Kidney (tissue), 14 donors: Measurements from ENCODE around the gene SYT13. TPM values are rescaled to one million over a fixed set of nuclear protein-coding genes. Genes with fewer than 3 reads are reported as not detected.

Experiments
- DNase-seq, 5 donors: peaks; one replicate each; pipeline ENCODE4 v3.0.0-alpha.2; 2013 to 2020
- FAIRE-seq: peaks from 2 replicates; lab custom pipeline; 2012; peaks lifted over from hg19 to GRCh38; lab: Jason Lieb, UNC
- H3K27ac ChIP-seq, 2 donors: one replicate each; pipeline ENCODE4 v1.7.0; 2013; ENCODE audit warnings: low read depth in 2 of 2, low read length in 2 of 2, inconsistent platforms in 1 of 2
- H3K27me3 ChIP-seq: one replicate; pipeline ENCODE4 v1.7.1; 2013; ENCODE audit warnings: low read length, inconsistent platforms; ENCODE audit not compliant: control insufficient read depth, insufficient read depth
- H3K36me3 ChIP-seq, 3 donors: one replicate each; pipeline versions ENCODE4 v1.7.0 to v1.7.1; 2013; ENCODE audit warnings: low read length in 3 of 3, control low read depth in 1 of 3, inconsistent platforms in 1 of 3; ENCODE audit not compliant: insufficient read depth in 3 of 3, control insufficient read depth in 2 of 3
- H3K4me1 ChIP-seq, 3 donors: one replicate each; pipeline versions ENCODE4 v1.7.0 to v1.7.1; 2013; ENCODE audit warnings: low read length in 3 of 3, inconsistent platforms in 1 of 3, low read depth in 1 of 3; ENCODE audit not compliant: control insufficient read depth in 2 of 3, insufficient read depth in 2 of 3
- H3K4me3 ChIP-seq, 3 donors: one replicate each; pipeline versions ENCODE4 v1.7.0 to v1.8.1; 2013; ENCODE audit warnings: low read length in 3 of 3, control low read depth in 1 of 3, inconsistent platforms in 1 of 3
- H3K9ac ChIP-seq, 3 donors: one replicate each; pipeline versions ENCODE4 v1.7.0 to v1.7.1; 2013; ENCODE audit warnings: low read length in 3 of 3, control low read depth in 1 of 3, inconsistent platforms in 1 of 3
- H3K9me3 ChIP-seq, 3 donors: one replicate each; pipeline versions ENCODE4 v1.7.0 to v1.7.1; 2013; ENCODE audit warnings: low read length in 3 of 3, control low read depth in 1 of 3, inconsistent platforms in 1 of 3; ENCODE audit not compliant: control insufficient read depth in 2 of 3, insufficient read depth in 1 of 3
- CTCF ChIP-seq: IDR thresholded peaks from 3 replicates; pipeline ENCODE4 v1.5.1; 2012; ENCODE audit warnings: mild to moderate bottlenecking, moderate library complexity, borderline replicate concordance; ENCODE audit not compliant: insufficient read depth; ENCODE audit errors: extremely low read depth
- intact Hi-C: fragments of 100-400 bp; cut with DNase I; formaldehyde crosslinking; loops from one replicate; pipeline ENCODE4 v1.11.1; 2022
- polyA plus RNA-seq: library from polyadenylated mRNA; stranded (reverse); fragments of 350-450 nt; fragmentation: Illumina TruSeq; extraction: RNeasy Lipid Tissue Mini Kit (QIAGEN cat#74804); gene quantifications from one replicate; pipeline ENCODE4 v1.2.3, GENCODE V29; 2014; ENCODE audit warnings: low read depth, low replicate concordance; ENCODE audit not compliant: insufficient read depth
- total RNA-seq: library from RNA; stranded (reverse); fragmentation: NEBNext Ultra II Directional; extraction: Animal tissue kit (Norgen Biotek cat#: 25700); gene quantifications from one replicate; pipeline ENCODE4 v1.2.1, GENCODE V29; 2021
- donor health status: control.
- donor health status: control.
- donor health status: control.
- donor health status: control.
- donor health status: control.
- donor health status: DM: yes; HTN: yes; CAD: no.
- donor health status: Normal renal cell carcinoma (clear cell type).

The SYT13 gene
- total and polyA plus RNA-seq, 2 donors from 2014 or later, result 6.8 to 16.4 TPM

GRCh38 chr11:45275828-45276227 is 10.3 kb downstream of the SYT13 start:
- Histone ChIP-seq H3K36me3 (no peaks in the 10 kb centered on the region), H3K4me3 (no peak overlapping the region), H3K4me1 (no peaks in the 10 kb centered on the region), H3K27me3 (no peaks in the 10 kb centered on the region), H3K9me3 (no peaks in the 10 kb centered on the region), H3K9ac (no peak overlapping the region), H3K27ac (no peak overlapping the region)
- DNase-seq, result no peak
- no peak for FAIRE-seq
- no peak for TF ChIP-seq CTCF
- intact Hi-C loops, result no loop called here

GRCh38 chr11:45274206-45274605 is 11.9 kb downstream of the SYT13 start:
- Histone ChIP-seq H3K27ac (no peak overlapping the region), H3K4me1 (no peaks in the 10 kb centered on the region), H3K27me3 (no peaks in the 10 kb centered on the region), H3K36me3 (no peaks in the 10 kb centered on the region), H3K9ac (no peak overlapping the region), H3K9me3 (no peaks in the 10 kb centered on the region), H3K4me3 (no peak overlapping the region)
- TF ChIP-seq CTCF, result no peak
- intact Hi-C loops, result no loop called here
- DNase-seq (no peak), FAIRE-seq (no peak)

GRCh38 chr11:45273509-45273908 is 12.6 kb downstream of the SYT13 start:
- no peaks in the 10 kb centered on the region for H3K4me1 ChIP-seq
- no peaks in the 10 kb centered on the region for H3K36me3 ChIP-seq
- FAIRE-seq (no peak), DNase-seq (no peak)
- H3K27ac ChIP-seq, result no peak overlapping the region
- no peak overlapping the region for H3K9ac ChIP-seq
- intact Hi-C loops, result no loop called here
- H3K9me3 ChIP-seq, result no peaks in the 10 kb centered on the region
- no peaks in the 10 kb centered on the region for H3K27me3 ChIP-seq
- no peak for TF ChIP-seq CTCF
- no peak overlapping the region for H3K4me3 ChIP-seq

- H3K9me3 ChIP-seq, result no peaks in the 10 kb centered on the region
- no peaks in the 10 kb centered on the region for H3K27me3 ChIP-seq
- TF ChIP-seq CTCF, result no peak
- DNase-seq (no peak), FAIRE-seq (no peak)
- intact Hi-C loops, result no loop called here
- H3K4me1 ChIP-seq, result no peaks in the 10 kb centered on the region
- H3K36me3 ChIP-seq, result no peaks in the 10 kb centered on the region
- no peak overlapping the region for H3K9ac ChIP-seq
- no peak overlapping the region for H3K4me3 ChIP-seq
- H3K27ac ChIP-seq, result no peak overlapping the region
These were observed 13.4 kb downstream of the SYT13 start for GRCh38 chr11:45272701-45273100.
